ENCODE measurements around the gene ZNF644. TPM values are rescaled to one million over a fixed set of nuclear protein-coding genes. Genes with fewer than 3 reads are reported as not detected.
A peak's percentile ranks its signal among the peaks of the same experiment; 100 is the strongest.
"Not testable (repeated sequence)": the region's sequence is repeated elsewhere in the genome, so short reads cannot be mapped to it uniquely, and the experiment has no call there.

The ZNF644 gene
- total RNA-seq (2014; rRNA removed; shearing (Covaris generic)) = 32.4 and 35.3 TPM in 2 replicates
- 20.2 and 27.9 TPM in 2 replicates for polyA plus RNA-seq (2015; cell fraction: cytosol; rRNA removed)
- polyA plus RNA-seq (2015; cell fraction: nucleus; rRNA removed) = 31.9 and 39.7 TPM in 2 replicates

- peak; percentile 96 for DNase-seq (ENCODE audit: low read depth)
Observed at GRCh38 chr1:91021686-91022517, at the start of gene ZNF644. Gene ZNF644, minus strand, starts transcription at chr1:91022035. Its CDS starts 39,682 bp downstream, at chr1:90982353.

GRCh38 chr1:91070298-91070697 lies 48.5 kb upstream of the ZNF644 start:
- DNase-seq (ENCODE audit: low read depth) = no peak

GRCh38 chr1:91066538-91066937 lies 44.7 kb upstream of the ZNF644 start:
- no peak for DNase-seq (ENCODE audit: low read depth)

- DNase-seq (ENCODE audit: low read depth) = no peak
Observed at GRCh38 chr1:91065337-91065736, 43.5 kb upstream of the ZNF644 start.

- not testable (repeated sequence) for DNase-seq (ENCODE audit: low read depth)
Observed at GRCh38 chr1:91063403-91063802, 41.6 kb upstream of the ZNF644 start.

GRCh38 chr1:91059157-91059556 lies 37.3 kb upstream of the ZNF644 start:
- DNase-seq (ENCODE audit: low read depth) = no peak

GRCh38 chr1:91057784-91058183 lies 35.9 kb upstream of the ZNF644 start:
- no peak for DNase-seq (ENCODE audit: low read depth)

- DNase-seq (ENCODE audit: low read depth) = no peak
Observed at GRCh38 chr1:91054780-91055481, 33.1 kb upstream of the ZNF644 start.

GRCh38 chr1:91053630-91054029 lies 31.8 kb upstream of the ZNF644 start:
- no peak for DNase-seq (ENCODE audit: low read depth)

GRCh38 chr1:91049551-91049950 lies 27.7 kb upstream of the ZNF644 start:
- not testable (repeated sequence) for DNase-seq (ENCODE audit: low read depth)

- DNase-seq (ENCODE audit: low read depth) = no peak
Observed at GRCh38 chr1:91046766-91047165, 24.9 kb upstream of the ZNF644 start.

- DNase-seq (ENCODE audit: low read depth) = no peak
Observed at GRCh38 chr1:91045284-91045683, 23.4 kb upstream of the ZNF644 start.

- DNase-seq (ENCODE audit: low read depth) = not testable (repeated sequence)
Observed at GRCh38 chr1:91044776-91045175, 22.9 kb upstream of the ZNF644 start.

- DNase-seq (ENCODE audit: low read depth) = not testable (repeated sequence)
Observed at GRCh38 chr1:91042372-91042771, 20.5 kb upstream of the ZNF644 start.

- no peak for DNase-seq (ENCODE audit: low read depth)
Observed at GRCh38 chr1:91038582-91038981, 16.7 kb upstream of the ZNF644 start.

GRCh38 chr1:91036894-91037829 lies 15.3 kb upstream of the ZNF644 start:
- DNase-seq (ENCODE audit: low read depth) = no peak

GRCh38 chr1:91032349-91032748 lies 10.5 kb upstream of the ZNF644 start:
- no peak for DNase-seq (ENCODE audit: low read depth)

GRCh38 chr1:91031081-91031480 lies 9.2 kb upstream of the ZNF644 start:
- DNase-seq (ENCODE audit: low read depth) = no peak

GRCh38 chr1:91026777-91027176 lies 4.9 kb upstream of the ZNF644 start:
- peak; percentile 39 for DNase-seq (ENCODE audit: low read depth)

GRCh38 chr1:91026320-91026719 lies 4.5 kb upstream of the ZNF644 start:
- no peak for DNase-seq (ENCODE audit: low read depth)

- no peak for DNase-seq (ENCODE audit: low read depth)
Observed at GRCh38 chr1:91024481-91025119, 2.8 kb upstream of the ZNF644 start.

All from HT1080 (cell line).